Measurements from ENCODE around the gene FAM181B.

Gene FAM181B

DNA sequence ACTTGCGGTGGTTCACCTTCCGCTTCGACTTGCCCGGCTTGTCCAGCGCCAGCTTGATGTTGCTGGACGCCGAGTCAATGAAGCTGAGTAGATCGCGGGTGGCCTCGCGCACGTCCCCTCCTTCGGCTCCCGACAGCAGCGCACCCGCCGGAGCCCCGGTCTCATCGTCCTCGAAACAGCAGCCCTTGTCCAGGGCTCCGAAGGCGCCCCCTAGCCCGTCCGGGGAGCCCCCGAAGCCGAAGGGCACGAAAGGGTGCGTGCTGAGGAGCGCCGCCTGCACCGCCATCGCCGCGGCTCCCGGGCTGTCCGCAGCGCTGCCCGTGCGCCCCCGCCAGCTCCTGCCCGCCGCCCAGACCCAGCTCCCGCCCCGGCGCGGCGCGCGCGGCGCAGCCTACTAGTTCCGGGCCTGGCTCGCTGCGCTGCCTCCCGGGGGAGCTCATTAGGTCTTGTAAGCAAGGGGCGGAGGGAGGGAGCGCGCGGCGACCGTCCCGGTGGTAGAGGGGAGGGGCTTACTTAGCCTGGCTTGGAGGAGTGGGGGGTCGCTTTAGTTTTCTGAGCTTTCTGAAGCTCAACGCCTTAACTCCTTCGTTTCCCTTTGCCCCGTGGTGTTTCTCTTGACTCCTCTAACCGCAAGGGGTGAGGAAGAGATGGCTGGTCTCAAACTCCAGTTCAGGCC lies at the start of gene FAM181B:
TSS of gene FAM181B (minus strand) at position 421 of the 676 bp plus-strand sequence. CDS start at position 286, 135 bp downstream.
- no peak within 1 kb of the TSS for H3K27ac ChIP-seq
- TF ChIP-seq CTCF (IDR thresholded peaks at IDR 0.05) = no peak
- peaks cover 99% of the 10 kb centered on the region for H3K27me3 ChIP-seq
- H3K36me3 ChIP-seq = no peaks in the 10 kb centered on the region
- H3K4me3 ChIP-seq (ENCODE audit: low read depth in 1 of 2, low read length in 1 of 2) = no peak within 1 kb of the TSS
- no peaks in the 10 kb centered on the region for H3K9me3 ChIP-seq
- peaks cover 0 to 10% of the 10 kb centered on the region in 2 experiments for H3K4me1 ChIP-seq (ENCODE audit: control insufficient read depth in 1 of 2, insufficient read depth in 1 of 2, low read depth in 1 of 2, low read length in 1 of 2)

DNA sequence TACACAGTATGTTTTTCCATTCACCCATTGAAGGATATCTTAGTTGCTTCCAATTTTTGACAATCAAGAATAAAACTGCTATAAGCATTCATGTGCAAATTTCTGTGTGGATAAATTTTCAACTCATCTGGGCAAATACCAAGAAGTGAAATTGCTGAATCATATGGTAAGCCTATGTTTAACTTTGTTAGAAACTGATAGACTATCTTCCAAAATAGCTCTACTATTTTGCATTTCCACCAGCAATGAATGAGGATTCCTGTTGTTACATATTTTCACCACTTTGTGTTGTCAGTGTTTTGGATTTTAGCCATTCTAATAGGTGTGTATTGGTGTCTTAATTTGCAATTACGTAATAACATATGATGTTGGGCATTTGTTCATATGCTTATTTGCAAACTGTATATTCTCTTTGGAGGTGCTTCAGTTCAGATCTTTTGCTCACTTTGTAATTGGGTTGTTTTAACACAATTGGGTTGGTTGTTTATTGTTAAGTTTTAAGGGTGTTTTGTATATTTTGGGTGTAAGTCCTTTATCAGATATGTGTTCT lies 49.2 kb upstream of the FAM181B start:
- no peaks in the 10 kb centered on the region for H3K9me3 ChIP-seq
- no peak for TF ChIP-seq CTCF (IDR thresholded peaks at IDR 0.05)

GRCh38 chr11:82778776-82779175 lies 45.1 kb upstream of the FAM181B start:
- Histone ChIP-seq H3K27me3 (no peaks in the 10 kb centered on the region), H3K36me3 (no peaks in the 10 kb centered on the region), H3K4me3 (ENCODE audit: low read depth in 1 of 2, low read length in 1 of 2) (no peak overlapping the region), H3K4me1 (ENCODE audit: control insufficient read depth in 1 of 2, insufficient read depth in 1 of 2, low read depth in 1 of 2, low read length in 1 of 2) (no peaks in the 10 kb centered on the region), H3K9me3 (no peaks in the 10 kb centered on the region), H3K27ac (no peak overlapping the region)
- no peak for TF ChIP-seq CTCF (IDR thresholded peaks at IDR 0.05)

More for the DNA sequence above, 49.2 kb upstream of the FAM181B start:
- H3K27me3 ChIP-seq = no peaks in the 10 kb centered on the region
- no peak overlapping the region for H3K27ac ChIP-seq
- no peak overlapping the region for H3K4me3 ChIP-seq (ENCODE audit: low read depth in 1 of 2, low read length in 1 of 2)
- H3K4me1 ChIP-seq (ENCODE audit: control insufficient read depth in 1 of 2, insufficient read depth in 1 of 2, low read depth in 1 of 2, low read length in 1 of 2) = no peaks in the 10 kb centered on the region
- H3K36me3 ChIP-seq = no peaks in the 10 kb centered on the region

DNA sequence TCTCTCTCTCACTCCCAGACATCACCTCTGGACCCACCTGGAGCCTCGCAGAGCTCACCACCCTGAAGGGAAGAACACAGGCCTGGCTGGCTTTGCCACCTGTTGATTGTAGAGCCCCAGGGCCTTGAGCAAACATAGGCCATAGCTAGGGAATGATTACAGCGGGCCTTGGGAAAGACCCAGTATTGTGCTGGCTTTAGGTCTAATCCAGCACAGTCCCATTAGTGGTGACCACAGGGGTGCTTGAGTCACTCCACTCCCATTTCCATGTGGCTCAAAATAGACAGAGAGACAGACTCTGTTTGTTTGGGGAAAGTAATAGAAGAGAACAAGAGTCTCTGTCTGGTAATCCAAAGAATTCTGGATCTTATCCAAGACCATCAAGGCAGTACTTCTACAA lies 42.7 kb upstream of the FAM181B start:
- no peak overlapping the region for H3K4me3 ChIP-seq (ENCODE audit: low read depth in 1 of 2, low read length in 1 of 2)
- TF ChIP-seq CTCF (IDR thresholded peaks at IDR 0.05) = no peak
- no peaks in the 10 kb centered on the region for H3K4me1 ChIP-seq (ENCODE audit: control insufficient read depth in 1 of 2, insufficient read depth in 1 of 2, low read depth in 1 of 2, low read length in 1 of 2)
- no peaks in the 10 kb centered on the region for H3K27me3 ChIP-seq
- H3K27ac ChIP-seq = no peak overlapping the region
- H3K9me3 ChIP-seq = no peaks in the 10 kb centered on the region
- H3K36me3 ChIP-seq = no peaks in the 10 kb centered on the region

DNA sequence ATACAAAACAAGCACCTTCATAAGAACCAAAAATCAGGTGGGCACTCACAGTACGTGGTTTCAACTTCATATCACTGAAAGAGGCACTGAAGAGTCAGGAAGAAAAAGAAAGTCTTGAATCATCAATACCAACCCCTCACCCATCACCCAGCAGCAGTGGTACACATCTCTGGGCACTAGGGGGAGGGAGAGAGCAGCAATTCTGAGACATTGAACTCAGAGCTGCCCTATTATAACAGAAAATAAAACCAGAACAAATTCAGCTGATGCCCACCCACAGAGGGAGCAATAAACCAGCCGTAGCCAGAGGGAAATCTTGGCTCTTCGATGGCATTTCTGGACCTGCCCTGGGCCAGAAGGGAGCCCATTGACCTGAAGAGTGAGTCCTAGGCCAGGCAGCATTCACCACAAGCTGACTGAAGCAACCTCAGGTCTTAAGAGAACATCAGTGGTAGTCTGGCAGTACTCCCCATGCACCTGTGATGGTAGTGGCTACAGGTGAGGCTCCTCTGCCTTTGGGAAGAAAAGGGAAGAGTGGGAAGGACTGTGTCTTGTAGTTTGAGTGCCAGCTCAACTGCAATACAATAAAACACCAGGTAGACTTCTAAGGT lies 42.2 kb upstream of the FAM181B start:
- Histone ChIP-seq H3K36me3 (no peaks in the 10 kb centered on the region), H3K4me1 (ENCODE audit: control insufficient read depth in 1 of 2, insufficient read depth in 1 of 2, low read depth in 1 of 2, low read length in 1 of 2) (no peaks in the 10 kb centered on the region), H3K27ac (no peak overlapping the region), H3K27me3 (no peaks in the 10 kb centered on the region), H3K9me3 (no peaks in the 10 kb centered on the region), H3K4me3 (ENCODE audit: low read depth in 1 of 2, low read length in 1 of 2) (no peak overlapping the region)
- no peak for TF ChIP-seq CTCF (IDR thresholded peaks at IDR 0.05)

Measured in neutrophil (primary cell).